Measurements from ENCODE around the gene NINL.
"Not testable (repeated sequence)": the region's sequence is repeated elsewhere in the genome, so short reads cannot be mapped to it uniquely, and the experiment has no call there.

NINL gene

GRCh38 chr20:25600632-25601031 lies 15.3 kb upstream of the NINL start:
- H3K4me1 ChIP-seq, result no peaks in the 10 kb centered on the region
- H3K36me3 ChIP-seq, result no peaks in the 10 kb centered on the region
- H3K9me3 ChIP-seq, result no peaks in the 10 kb centered on the region
- no peak overlapping the region for H3K4me2 ChIP-seq
- H3K27ac ChIP-seq, result no peak overlapping the region
- H3K9ac ChIP-seq, result no peak overlapping the region
- no peak for TF ChIP-seq Cebpa-rat (IDR thresholded peaks at IDR 0.05)
- H4K20me1 ChIP-seq, result no peaks in the 10 kb centered on the region
- H3K27me3 ChIP-seq, result no peaks in the 10 kb centered on the region
- H3K4me3 ChIP-seq, result no peak overlapping the region

- Histone ChIP-seq H3K9ac (no peak overlapping the region), H3K4me1 (0 out of 2 replicates have a peak, but pooled peaks cover 6% of the 10 kb centered on the region), H3K4me2 (peak overlapping the region; percentile 17; the same call in 1 of the 2 replicates), H4K20me1 (no peaks in the 10 kb centered on the region), H3K27me3 (no peaks in the 10 kb centered on the region), H3K4me3 (no peak overlapping the region), H3K36me3 (no peaks in the 10 kb centered on the region), H3K9me3 (no peaks in the 10 kb centered on the region), H3K27ac (no peak overlapping the region)
- no peak for TF ChIP-seq Cebpa-rat (IDR thresholded peaks at IDR 0.05)
Observed at GRCh38 chr20:25592135-25592852, 7.0 kb upstream of the NINL start.

GRCh38 chr20:25590778-25591177 lies 5.4 kb upstream of the NINL start:
- not testable (repeated sequence) for H3K4me1 ChIP-seq, H3K27me3 ChIP-seq, H3K27ac ChIP-seq, H3K9ac ChIP-seq, H4K20me1 ChIP-seq, H3K4me2 ChIP-seq, H3K4me3 ChIP-seq, H3K9me3 ChIP-seq, H3K36me3 ChIP-seq

GRCh38 chr20:25588491-25588890 lies 3.2 kb upstream of the NINL start:
- no peak overlapping the region for H3K4me2 ChIP-seq
- peaks cover 28% of the 10 kb centered on the region for H3K9me3 ChIP-seq
- no peaks in the 10 kb centered on the region for H4K20me1 ChIP-seq
- peaks cover 32% of the 10 kb centered on the region for H3K27me3 ChIP-seq
- H3K36me3 ChIP-seq, result no peaks in the 10 kb centered on the region
- H3K4me3 ChIP-seq, result no peak overlapping the region
- TF ChIP-seq Cebpa-rat (IDR thresholded peaks at IDR 0.05), result no peak
- no peak overlapping the region for H3K27ac ChIP-seq
- H3K9ac ChIP-seq, result no peak overlapping the region
- H3K4me1 ChIP-seq, result peaks cover 17% of the 10 kb centered on the region; the same call in 1 of the 2 replicates

GRCh38 chr20:25587536-25587935 lies 2.2 kb upstream of the NINL start:
- Histone ChIP-seq H4K20me1 (no peaks in the 10 kb centered on the region), H3K27ac (no peak overlapping the region), H3K4me1 (peaks cover 13% of the 10 kb centered on the region; the same call in 1 of the 2 replicates), H3K27me3 (peaks cover 34% of the 10 kb centered on the region), H3K4me2 (no peak overlapping the region), H3K4me3 (no peak overlapping the region), H3K36me3 (no peaks in the 10 kb centered on the region), H3K9ac (no peak overlapping the region), H3K9me3 (peaks cover 29% of the 10 kb centered on the region)
- no peak for TF ChIP-seq Cebpa-rat (IDR thresholded peaks at IDR 0.05)

GRCh38 chr20:25586877-25587276 lies 1.5 kb upstream of the NINL start:
- Histone ChIP-seq H3K4me3 (no peak overlapping the region), H3K27me3 (peaks cover 34% of the 10 kb centered on the region), H3K9ac (no peak overlapping the region), H3K4me2 (no peak overlapping the region), H4K20me1 (no peaks in the 10 kb centered on the region), H3K27ac (no peak overlapping the region), H3K36me3 (no peaks in the 10 kb centered on the region), H3K9me3 (peaks cover 29% of the 10 kb centered on the region), H3K4me1 (peaks cover 11% of the 10 kb centered on the region; the same call in 1 of the 2 replicates)
- no peak for TF ChIP-seq Cebpa-rat (IDR thresholded peaks at IDR 0.05)

GRCh38 chr20:25583607-25584006 lies 1.7 kb downstream of the NINL start:
- H3K27ac ChIP-seq, H3K9ac ChIP-seq, H3K4me3 ChIP-seq, H4K20me1 ChIP-seq, H3K4me2 ChIP-seq, H3K36me3 ChIP-seq: not testable (repeated sequence)
- peaks cover 11% of the 10 kb centered on the region; the same call in 1 of the 2 replicates for H3K4me1 ChIP-seq
- H3K27me3 ChIP-seq, result peaks cover 34% of the 10 kb centered on the region
- H3K9me3 ChIP-seq, result peaks cover 29% of the 10 kb centered on the region

- Histone ChIP-seq H3K27ac (no peak overlapping the region), H3K4me1 (peaks cover 14% of the 10 kb centered on the region; the same call in 1 of the 2 replicates), H4K20me1 (no peaks in the 10 kb centered on the region), H3K9ac (no peak overlapping the region), H3K27me3 (peaks cover 23% of the 10 kb centered on the region), H3K4me3 (no peak overlapping the region), H3K9me3 (peaks cover 23% of the 10 kb centered on the region), H3K36me3 (0 out of 2 replicates have a peak, but pooled peaks cover 5% of the 10 kb centered on the region), H3K4me2 (no peak overlapping the region)
- TF ChIP-seq Cebpa-rat (IDR thresholded peaks at IDR 0.05), result no peak
Observed at GRCh38 chr20:25580711-25581110, 4.6 kb downstream of the NINL start.

- Histone ChIP-seq H3K4me2 (no peak overlapping the region), H3K4me3 (no peak overlapping the region), H3K27ac (no peak overlapping the region), H3K4me1 (peaks cover 7% of the 10 kb centered on the region; the same call in 1 of the 2 replicates), H3K27me3 (peaks cover 8% of the 10 kb centered on the region), H3K36me3 (0 out of 2 replicates have a peak, but pooled peaks cover 5% of the 10 kb centered on the region), H3K9ac (no peak overlapping the region), H4K20me1 (no peaks in the 10 kb centered on the region), H3K9me3 (peaks cover 9% of the 10 kb centered on the region)
- no peak for TF ChIP-seq Cebpa-rat (IDR thresholded peaks at IDR 0.05)
Observed at GRCh38 chr20:25579081-25579770, 6.1 kb downstream of the NINL start.
